Stimulated activated CD8-positive, alpha-beta memory T cell treated with anti-CD3 and anti-CD28 coated beads, Interleukin-7, amount 100 ng/mL, for 4 hours (primary cell): ENCODE measurements around the gene TLX2.

Source experiments
- DNase-seq, 2 donors: peaks; one replicate each; pipeline ENCODE4 v3.0.0-alpha.2; 2020; ENCODE audit warnings: low read depth in 2 of 2

The TLX2 gene

DNA sequence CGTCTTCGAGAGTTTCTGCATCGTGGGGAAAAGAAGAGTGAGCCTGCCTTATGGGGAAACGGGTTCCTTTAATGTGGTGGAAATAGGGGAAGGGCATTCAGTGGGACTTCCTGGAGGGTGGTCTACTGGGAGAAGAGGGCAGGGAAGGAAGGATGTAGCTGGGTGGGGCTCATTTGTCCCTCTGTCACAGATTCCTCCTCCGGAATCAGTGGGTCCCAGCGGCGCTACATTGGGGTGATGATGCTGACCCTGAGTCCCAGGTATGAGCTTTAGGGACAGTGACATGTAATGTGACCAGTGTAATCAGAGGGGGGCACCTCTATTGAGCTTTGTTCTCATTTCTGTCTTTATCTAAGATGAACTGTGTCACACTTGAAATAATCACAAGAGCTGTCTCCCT, 17.4 kb downstream of the TLX2 start:
- DNase-seq: no peak

DNA sequence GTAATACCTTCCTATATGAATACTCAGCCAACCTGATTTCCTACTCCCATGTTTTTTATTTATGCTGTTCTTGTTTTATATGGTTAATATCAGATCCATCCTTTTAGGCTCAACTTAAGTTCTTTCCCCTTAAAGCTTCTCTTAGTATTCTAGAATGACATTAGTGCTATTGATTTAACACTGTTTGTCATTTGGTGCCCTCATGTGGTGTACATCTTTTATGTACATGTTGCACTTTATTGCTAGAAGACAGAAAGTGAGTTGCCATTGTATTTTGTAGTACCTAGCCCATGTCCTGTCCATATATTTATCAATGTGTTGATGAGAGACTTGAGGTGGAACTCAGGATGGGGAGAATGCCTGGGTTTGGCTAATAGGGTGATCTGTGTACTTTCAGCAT, 18.0 kb downstream of the TLX2 start:
- no peak for DNase-seq

DNA sequence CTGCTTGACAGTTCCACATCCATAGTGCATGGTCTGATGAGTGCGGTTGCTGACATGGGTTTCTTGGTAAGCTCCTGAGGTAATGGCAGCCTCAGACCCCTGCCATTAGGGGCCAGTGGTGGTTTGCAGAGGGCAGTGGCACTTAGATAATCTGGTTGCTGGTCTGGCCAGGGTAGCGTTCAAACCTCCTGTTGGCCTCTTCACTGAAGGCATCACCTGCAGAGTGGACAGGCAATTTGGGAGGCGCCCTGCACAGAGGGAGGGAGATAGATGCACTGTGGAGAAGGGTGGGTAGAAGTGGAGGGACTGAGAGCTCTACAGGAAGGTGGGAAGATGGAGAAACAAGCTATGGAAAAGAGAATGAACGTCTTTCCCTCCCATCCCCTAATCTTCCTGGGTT, 19.2 kb downstream of the TLX2 start:
- DNase-seq: no peak

DNA sequence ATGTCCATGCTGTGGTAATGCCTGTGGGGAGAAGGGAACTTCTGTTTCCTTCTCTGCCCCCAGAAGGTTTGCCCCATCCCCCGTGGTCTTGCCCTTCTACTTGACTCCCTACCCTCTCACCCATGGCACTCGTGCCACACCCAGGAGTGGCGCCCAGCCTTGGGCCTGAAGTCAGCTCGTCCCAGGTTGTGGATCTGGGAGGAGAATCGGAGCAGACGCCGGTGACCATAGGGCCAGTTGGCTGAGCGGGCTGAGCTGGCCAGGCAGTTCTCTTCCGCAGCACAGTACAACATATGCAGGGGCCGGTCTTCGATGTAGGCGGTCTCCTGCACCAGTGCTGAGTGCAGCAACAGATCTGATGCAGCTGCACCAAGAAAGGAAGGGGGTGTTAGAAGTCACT, 20.2 kb downstream of the TLX2 start:
- no peak for DNase-seq

DNA sequence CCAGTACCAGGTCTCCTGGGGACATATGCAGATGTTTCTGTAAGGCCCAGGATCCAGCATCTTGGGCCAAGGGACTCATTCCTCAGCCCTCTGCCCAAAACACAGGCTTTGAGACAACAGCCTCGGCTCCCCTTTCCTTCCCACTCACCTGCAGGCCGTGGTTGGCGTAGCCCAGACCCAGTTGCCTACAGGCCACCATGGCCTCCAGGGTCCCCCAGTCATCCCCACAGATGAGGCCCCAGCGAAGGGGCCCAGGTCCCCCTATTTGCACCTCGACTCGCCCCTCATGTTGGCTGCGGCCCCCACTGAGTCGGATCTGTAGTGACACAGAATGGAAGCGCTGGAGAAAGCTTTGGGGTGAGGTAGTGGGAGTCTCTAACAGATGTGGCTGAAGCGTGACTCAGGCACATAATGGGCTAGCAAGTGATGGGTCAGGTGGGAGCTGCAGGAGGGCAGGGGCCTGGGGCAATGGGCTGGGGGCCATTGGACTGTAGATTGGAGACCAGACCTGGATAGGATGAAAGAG, 21.3 kb downstream of the TLX2 start:
- no peak for DNase-seq

DNA sequence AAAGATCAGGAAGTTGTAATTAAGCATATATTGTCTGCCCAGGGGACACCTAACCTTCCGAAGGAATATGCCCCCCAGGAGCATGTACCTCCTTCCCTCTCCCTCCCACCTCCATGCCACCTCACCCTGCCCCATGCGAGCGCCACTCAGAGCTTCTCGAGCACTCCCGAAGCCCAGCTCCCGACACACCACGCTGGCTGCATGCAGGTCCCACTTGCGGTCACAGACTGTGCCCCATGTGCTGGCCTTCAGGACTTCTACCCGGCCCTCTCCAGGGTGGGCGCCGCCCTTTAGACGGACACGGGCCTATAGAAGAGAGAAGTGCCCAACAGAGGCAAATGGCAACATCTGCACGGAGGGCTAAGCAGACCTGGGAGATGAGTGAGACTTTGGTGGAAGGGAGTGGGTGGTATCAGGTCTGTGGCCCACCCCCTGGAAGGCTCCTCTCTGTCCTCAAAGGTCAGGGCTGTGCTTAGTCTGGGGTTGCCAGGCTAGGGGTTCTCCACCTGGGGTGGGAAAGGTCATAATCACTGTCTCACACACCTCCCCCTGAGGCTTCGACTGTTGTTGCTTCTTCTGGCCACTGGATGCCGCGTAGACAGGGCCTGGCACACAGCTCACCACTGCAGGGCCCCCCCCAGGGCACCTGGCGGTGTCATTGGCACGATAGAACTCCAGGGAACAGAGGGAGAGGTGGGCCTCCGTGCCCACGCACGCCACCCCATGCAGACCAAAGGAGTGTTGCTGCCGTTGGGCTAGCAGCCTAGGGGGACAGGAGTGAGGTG, 22.1 kb downstream of the TLX2 start:
- no peak for DNase-seq

DNA sequence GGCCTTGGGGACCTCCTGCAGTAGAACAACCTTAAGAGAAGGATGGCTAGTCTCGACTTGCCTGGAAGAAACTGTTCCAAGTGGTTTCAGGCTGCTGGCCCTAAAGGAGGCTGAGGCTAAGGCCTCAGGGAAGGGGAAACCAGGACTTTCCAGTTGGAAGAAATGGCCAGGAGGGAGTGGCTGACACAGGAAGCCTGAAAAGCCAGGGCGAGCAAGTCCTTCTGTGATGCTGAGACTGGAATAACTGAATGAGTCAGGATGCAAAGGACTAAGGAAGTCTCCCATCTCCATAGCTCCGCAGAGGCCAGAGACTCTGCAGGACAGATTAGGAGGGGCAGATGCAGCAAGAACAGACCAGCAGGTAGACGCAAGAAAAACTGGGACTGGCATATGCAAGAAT, 22.9 kb downstream of the TLX2 start:
- no peak for DNase-seq

DNA sequence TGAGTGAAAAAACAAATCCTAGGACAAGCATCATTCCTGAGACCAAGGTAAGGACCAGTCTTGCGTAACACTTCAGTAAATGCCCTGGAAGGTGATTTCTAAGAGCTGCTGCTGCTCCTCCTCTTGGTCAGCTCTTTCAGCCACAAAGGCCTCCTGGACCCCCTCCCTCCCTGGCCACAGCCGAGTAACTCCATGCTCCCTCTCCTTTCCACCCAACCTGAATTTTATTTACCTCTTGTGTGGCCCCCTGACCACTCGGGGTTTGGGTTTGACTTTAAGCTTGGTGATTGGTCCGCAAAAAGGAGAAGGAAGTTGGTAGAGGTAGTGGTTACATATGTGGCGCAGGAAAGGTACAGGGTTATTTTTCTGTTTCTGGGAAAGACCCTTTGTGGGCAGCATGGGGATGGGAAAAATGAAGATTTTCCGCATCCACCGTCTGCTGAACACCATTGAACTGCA, 24.7 kb downstream of the TLX2 start:
- DNase-seq: no peak

DNA sequence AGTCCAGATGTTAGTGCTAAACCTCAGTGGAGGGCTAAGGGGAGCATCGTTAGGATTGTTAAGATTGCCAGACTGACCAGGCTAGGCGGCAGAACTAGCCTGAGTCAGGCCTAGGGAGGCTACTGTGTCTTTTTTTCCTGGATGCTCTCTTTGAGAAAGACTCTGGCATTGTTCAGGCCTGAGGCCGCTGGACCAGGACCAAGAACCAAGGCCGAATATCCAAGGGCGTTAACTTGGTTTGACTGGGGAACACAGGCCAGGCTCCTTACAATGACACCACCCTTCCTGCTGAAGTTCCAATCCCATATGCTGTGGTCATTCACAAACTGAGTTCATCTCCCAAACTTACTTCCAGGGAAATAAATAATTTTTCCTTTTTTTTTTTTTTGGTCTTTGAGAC, 26.0 kb downstream of the TLX2 start:
- DNase-seq: no peak

DNA sequence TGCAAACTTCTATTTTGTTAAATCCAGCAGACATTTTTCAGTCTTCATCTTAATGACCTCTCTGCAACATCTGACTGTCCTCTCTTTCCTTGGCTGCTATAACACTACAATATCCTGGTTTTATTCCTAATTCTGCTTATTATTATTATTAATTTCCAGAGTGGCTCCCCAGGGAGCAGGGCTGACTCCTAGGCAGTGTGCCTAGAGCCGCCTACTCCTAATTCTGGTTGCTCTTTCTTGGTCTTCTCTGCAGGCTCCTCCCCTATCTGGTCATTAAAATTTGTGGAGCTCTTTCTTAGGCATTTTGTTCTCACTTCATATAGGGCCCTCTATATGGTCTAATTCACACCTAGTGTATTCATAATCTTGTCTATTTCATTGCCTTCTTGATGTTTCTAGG, 28.7 kb downstream of the TLX2 start:
- DNase-seq: no peak

DNA sequence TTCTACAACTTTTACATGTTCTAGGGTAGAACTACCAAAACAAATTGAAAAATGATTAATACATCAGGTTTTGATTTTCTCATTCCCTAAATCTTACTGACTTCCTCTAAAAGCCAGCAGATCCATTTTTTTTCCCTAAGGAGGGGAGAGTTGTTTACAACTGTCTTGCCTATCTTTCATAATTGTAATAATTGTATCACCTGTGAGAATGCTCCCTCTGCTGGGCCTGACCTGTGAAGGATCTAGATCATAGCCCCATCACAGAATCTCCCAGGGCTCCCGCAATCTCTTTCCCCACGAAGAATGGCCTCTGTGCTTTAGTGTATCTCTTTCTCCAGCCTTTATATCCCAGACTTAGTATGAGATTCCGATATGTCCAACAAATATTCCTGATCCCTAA, 30.4 kb downstream of the TLX2 start:
- no peak for DNase-seq

DNA sequence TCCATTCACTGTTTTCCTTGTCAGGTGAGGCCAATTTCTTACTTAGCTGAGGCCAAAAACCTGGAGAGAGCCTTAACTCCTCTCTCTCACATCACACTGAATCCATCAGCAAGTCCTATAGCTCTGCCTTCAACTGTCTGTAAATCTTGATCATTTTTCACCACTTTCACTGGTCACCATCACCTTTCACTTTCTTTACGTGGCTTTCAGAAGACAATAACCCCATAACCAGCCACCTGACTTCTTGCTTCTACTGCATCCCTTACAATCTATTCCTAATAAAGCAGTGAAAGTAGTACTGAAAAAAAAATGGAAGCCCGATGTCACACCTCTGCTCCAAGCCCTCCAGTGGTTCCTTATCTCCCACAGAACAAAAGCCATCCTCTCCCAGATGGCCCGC, 31.8 kb downstream of the TLX2 start:
- no peak for DNase-seq

DNA sequence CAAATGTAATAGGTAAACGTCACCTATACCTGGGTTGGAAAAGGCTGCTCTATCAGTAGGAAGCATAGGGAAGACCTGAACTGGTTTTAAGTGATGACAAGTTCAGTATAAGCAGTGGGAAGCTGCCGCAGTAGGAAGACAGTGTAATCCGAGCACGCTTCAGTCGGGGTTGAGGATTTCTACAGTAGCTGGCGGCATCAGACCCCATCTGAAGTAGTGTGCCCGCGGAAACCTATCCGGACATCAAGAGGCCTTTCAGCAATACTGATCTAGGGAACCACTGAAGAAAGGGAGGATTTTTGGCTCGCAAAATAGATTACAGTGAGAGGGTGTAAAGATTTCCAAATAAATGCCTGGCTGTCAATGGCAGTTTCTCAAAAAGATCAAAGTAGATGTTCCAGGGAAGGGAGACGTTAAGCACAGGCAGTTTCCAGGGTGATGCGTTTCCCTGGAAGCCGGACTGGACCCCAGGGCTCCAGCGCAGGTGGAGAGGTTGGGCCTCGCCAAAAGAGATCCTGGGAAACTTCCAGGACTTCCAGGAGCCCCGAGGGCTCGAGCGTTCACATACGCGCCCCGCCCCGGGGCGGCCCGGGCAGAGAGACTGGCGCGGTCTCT, 34.1 kb downstream of the TLX2 start:
- DNase-seq: no peak

DNA sequence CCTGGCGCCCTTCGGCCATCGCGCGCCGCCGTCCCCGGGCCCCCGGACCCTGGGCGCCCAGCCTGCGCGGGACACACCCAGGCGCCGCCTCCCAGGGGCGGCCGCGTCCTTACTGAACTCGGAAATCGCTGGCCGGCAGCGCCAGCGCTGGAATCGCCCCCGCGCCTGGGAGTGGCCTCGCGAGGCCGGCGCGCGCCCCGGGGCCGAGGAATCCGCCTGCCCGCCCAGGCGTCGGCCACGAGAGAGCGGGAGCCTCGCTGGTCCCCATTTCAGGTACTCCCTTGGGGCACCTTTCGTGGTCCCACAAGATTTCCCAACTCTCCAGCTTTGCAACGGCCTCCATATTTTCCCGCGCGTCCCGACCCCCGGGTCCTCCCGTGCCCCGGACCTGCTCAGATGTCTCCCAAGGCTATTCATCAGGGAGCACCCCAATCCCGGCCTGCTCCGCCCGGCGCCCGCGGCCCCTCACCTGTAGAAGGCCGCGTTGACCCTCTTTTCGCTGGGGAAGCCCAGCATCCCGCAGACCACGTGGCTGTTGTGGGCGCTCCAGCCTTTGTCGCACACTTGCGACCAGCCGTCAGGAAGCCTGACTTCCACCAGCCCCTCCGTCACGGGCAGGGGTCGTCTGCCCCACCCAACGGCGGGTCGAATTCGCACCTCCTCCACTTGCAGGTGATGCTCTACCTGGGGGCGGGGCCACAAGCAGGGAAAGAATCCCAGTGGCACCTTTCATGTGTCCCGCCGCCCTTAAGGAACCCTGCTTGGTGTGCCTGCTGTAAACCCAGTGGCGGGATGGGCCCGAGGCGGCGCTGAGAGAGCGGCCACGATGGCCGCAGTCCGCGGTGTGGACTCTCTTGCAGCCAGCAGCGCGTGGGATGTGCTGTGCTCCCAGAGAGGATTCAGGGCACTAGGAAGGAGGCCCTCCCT, 34.9 kb downstream of the TLX2 start:
- DNase-seq: no peak

DNA sequence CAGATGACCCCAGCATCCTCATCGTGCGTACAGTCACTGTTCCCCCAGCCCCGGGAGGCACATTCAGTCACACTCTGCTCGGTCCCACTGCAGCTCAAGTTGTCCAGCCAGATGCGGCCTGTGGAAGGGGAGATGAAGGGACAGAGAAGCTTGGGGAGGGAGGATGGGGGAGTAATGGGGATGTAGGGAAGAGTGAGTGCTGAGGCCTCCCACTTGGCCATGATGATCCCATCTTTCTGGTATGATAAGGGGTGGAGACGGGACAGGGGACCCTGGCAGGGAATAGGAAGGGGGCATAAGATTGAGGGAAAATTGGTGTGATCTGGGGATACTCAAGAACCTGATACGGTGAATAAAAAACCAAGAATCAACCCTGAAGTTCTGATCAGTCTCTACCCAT, 36.0 kb downstream of the TLX2 start:
- DNase-seq: no peak

DNA sequence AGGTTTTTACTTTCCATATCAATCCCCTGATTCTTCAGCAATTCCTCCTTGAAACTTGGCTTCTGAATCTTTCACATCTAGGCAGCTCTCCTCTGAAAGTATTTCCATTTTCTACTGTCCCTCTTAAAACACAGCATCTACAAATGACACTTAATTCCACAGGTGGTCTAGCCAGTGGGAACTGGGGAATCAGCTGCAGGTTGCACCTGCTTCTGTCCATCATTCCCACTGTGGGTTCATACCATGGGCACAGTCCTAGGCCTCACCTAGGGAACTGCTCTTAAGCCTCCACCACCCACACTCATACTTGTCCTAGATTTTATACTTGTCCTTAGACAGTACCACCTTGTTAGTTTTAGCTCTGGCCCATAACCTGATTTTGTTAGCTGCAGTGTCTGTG, 37.3 kb downstream of the TLX2 start:
- no peak for DNase-seq

DNA sequence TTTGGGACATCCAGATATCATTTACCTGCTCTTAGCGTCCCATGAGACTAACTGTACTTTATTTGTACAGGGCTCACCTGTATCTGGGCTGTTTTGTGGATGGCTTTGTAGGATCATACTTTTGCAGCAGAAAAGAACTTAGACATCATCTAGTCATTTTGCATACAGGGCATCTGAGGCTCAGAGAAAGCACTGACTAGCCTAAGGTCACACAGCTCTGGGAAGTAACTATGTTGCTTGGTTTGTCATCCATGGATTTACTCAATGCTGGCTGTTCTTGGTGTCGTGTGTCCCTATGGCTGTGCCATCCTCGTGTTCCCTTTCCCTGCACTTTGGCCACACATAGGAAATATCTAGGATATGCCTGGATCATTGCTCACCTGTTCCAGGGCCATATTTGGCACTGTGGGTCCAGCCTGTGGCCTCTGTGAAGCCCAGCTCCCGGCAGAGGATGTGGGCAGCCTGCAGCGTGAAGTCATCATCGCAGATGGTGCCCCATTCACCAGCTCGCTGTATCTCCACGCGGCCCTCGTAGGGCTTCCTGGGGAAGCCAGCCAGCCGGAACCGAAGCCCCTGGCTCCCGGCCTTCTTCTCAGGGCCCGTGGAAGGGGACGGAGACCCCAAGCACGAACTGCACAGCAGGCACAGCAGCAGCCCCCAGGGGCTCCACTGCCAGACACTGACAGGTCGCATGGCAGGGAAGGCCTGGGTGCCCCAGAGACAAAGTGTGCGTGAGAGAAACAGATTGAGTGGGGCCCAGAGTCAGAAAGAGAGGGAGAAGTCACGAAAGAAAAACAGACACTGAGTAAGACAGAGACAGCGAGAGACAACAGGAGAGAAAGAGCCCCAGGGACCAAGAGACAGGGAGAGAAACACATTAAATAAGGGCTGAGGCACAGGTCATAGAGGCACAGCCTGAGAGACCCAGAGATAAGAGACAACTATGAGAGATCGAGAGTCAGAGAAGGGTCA, 38.0 kb downstream of the TLX2 start:
- no peak for DNase-seq

DNA sequence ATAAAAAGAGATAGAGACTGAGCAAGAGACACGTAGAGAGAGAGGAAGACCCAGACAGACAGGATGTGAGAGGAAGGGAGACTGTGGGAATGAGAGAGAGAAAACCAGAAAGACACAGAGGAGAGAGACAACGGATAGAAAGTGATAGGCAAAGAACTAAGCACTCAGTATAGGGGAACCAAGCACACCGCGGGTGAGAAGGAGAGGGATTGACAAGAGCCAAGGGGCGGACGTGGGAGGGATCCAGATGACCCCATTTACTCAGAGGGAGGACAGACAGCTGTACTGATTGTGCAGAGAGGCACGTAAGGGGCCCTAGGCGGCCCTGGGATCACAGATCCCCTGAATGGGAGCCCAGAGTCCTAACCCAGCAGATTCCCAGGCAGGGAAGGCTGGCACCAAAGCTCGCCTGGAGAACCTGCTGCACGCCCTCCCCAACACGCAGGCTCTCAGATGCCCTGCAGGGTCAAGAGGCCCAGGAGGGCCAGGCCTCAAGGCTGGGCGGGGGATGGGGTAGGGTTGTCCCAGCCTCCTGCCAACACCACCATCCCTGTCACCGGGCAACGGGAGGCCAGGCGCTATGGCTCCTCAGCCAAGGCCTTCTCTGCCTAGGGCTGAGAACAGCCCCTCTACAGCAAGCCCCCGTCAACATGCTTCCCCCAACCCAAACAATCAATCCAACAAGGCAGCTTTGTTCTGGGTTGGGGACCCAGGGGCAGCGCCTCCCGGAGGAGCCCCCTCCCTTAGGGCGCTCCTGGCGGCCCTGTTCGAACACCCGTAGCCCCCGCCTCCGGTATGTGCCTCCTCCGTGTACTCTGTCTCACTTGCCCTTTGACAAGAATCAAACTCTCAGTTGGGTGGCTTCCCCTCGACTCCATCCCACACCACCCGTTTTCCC, 38.9 kb downstream of the TLX2 start:
- no peak for DNase-seq

DNA sequence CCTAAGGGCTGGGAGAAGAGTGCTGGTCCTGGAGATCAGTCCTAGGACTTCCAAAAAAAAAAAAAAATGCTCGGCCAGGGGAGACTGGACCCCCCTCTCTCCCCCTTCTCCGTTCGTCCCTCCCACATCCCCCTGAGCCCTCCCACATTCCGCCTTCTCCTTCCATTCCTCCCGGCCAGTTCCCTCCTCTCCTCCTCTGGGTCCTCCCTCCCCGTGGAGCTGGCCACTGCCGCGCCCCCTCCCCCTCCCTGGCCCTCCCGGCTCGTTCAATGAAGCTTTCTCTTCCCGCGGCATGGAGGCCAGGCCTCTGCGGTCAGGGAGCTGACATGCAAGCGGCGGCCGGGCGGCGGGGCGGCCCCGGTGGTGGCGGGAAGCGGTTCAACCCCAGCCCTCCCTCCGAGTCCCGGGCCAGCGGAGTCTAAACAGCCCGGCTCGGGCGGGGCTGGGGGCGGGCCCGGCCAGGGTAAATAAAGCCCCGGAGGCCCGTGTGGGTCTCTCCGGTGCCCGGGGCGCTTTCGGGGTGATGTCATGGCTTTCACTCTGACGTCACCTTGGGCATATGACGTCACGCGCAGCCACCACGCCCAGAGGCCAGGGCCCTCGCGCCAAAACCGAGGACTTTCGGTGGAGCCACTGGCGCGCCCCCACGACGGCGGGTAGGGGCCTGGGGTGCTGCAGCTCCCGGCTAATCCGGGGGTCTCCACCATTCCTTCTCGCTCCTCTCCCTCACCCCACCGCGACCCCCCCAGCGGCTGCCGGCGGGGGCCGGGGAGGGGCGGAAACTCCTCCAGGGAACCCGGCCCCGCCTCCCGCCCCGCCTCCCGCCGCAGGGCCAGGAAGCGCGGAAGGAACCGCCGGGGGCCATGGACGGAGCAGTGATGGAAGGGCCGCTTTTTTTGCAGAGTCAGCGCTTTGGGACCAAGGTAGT, 39.9 kb downstream of the TLX2 start, which contains the start of the genes DOK1 and LOXL3:
Gene DOK1 (plus strand): TSS at position 829 of the 928 bp plus-strand sequence. CDS start 35 bp downstream, at position 864.
Gene LOXL3 (minus strand): TSS at position 51 of the 928 bp plus-strand sequence. CDS start 1,308 bp downstream, outside the sequence.
- peak; percentile 60 to 73 for DNase-seq
